SK-N-MC (cell line): ENCODE results near the gene TCF3.

ENCODE experiments used
- EZH2 ChIP-seq: fragments of 200-600 bp; sonication (generic); IDR thresholded peaks from one replicate; pipeline ENCODE4 v1.6.1; 2017; ENCODE audit warnings: antibody characterized with exemption
- FOXP2 ChIP-seq: optimal IDR thresholded peaks from 2 replicates; pipeline ENCODE3; 2011; ENCODE audit warnings: mild to moderate bottlenecking, moderate library complexity; ENCODE audit not compliant: insufficient read depth; ENCODE audit errors: extremely low read length, control extremely low read depth
- POLR2AphosphoS5 ChIP-seq: IDR thresholded peaks from 2 replicates; pipeline ENCODE4 v1.6.1; 2012; ENCODE audit warnings: mild to moderate bottlenecking, low read depth, low read length, borderline replicate concordance

- TF ChIP-seq POLR2AphosphoS5 (no peak), EZH2 (no peak), FOXP2 (no peak)
Measured at GRCh38 chr19:1651568-1652291, 685 bp downstream of the TCF3 start.
